NCI-H128 (cell line): Measurements from ENCODE around the gene IGSF22.

Experiments used
- DNase-seq: peaks from one replicate; lab custom pipeline; 2025; ENCODE audit not compliant: unreplicated experiment; lab: John Stamatoyannopoulos, UW

The IGSF22 gene

GRCh38 chr11:18714443-18714780 is 11.6 kb downstream of the IGSF22 start:
- no peak for DNase-seq

- DNase-seq = no peak
Measured at GRCh38 chr11:18713646-18714442, 12.1 kb downstream of the IGSF22 start.

DNA sequence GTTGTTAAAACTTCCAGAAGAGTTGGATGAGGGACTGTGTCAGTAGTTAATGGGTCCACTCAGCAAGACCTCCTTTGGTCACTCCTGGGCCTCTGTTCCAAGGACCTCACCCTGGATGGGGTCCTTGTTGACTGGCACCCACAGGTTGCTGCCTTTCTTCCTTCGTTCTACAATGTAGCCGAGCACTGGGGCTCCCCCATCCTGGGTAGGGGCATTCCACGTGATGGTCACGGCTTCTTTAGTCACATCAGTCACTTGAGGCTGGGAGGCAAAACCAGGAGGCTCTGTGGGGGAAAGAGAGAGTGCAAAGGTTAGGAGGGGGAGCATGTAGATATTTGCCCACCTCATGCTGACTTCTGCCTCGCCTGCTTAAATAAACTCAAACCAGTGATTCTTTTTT is 15.4 kb downstream of the IGSF22 start:
- DNase-seq = no peak

DNA sequence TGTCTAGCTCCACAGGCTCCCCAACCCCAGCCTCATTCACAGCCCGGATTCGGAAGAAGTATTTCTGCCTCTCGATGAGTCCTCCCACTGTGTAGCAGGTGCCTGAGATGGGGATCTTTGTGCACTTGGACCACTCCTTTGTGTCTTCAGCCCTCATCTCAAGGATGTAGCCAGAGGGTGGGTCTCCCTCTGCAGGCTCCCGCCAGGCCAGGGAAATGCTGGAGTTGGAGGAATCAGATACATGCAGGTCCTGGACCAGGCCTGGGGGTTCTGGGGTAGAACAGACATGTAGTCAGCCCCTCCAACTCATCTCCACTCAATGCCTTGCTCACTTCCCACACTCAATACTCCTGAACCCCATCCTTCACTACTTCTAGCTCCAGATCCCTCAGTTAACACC is 16.6 kb downstream of the IGSF22 start:
- DNase-seq = no peak

GRCh38 chr11:18707811-18708340 is 18.1 kb downstream of the IGSF22 start:
- DNase-seq = no peak

GRCh38 chr11:18706330-18707243 is 19.4 kb downstream of the IGSF22 start:
- DNase-seq = no peak

DNA sequence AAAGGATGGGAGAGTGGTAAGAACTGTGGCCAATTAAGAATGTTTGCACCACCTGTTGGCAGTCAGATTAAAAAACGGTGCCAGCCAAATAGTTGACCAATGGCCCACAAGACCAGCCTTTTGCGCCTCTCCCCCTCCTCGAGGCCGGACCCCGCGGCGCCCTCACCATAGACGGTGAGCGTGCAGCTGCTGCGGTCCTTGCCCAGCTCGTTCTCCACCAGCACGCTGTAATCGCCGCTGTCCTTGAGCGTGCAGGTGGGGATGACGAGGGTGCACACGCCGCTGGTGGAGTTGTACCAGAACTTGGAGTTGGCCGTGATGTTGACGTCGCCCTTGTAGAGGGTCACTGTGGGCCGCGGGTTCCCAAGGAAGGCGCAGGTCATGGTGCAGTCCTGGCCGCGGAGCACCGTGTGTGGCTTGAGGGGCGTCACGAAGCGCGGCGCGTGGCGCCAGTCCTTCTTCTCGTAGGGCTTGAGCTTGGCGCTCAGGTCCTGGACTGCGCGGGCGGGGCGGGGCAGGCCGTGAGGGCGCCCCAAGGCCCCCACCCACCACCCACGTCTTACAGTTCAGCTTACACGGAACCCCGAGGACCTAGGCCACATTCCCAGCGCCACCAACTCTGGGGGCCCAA is 20.2 kb downstream of the IGSF22 start:
- DNase-seq = no peak

DNA sequence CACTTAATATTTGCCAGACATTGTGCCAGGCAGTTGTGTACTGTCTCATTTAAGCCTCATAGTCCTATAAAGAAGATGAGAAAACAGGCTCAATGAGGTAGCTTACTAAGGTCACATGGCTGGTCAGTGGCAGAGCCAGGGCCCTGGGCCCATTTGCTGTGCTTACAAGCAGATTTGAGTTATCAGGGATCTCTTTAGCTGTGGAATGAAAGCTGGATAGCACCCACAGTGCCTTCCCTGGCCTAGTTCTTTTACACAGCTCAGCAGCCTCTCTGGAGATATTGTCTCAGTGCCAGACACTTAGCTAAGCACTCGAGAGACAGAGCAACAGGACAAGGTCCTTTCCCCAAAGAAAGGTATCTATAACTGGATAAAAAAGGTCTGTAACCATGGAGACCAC is 21.3 kb downstream of the IGSF22 start:
- no peak for DNase-seq

GRCh38 chr11:18704045-18704645 is 21.8 kb downstream of the IGSF22 start:
- DNase-seq = no peak

DNA sequence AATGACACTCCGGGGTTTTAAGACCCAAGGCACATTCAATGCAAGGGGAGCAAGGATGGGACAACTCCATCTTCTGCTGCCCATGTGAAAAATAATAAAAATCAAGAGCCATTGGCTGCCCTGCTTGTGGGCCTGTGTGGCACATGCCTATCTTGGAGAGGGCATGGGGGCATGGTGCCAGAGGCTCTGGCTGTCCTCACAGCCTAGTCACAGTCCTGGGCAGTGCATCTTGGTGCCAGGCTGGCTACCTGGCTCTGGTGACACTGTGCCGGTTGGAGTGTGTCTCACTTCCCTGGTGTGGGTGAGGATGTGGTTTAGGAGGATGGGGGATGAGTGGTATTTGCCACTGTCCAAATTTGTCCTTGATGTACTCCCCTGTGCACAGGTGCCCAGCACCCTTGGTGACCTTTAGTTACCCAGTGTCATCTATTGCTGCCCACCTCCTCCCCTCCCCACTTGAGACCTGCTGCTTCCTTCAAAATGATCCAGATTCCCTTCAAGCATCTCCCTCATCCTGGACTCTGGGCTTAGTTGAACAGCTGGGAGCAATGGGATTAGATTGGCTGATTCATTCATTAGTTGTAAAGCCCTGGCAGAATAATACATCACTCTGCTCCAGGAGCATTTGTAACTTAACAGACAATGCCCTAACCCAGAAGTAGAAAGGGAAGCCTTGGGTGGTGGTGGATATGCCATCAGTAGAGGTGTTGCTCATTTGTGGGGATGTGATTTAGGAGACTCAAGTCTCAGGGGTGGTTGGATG is 22.8 kb downstream of the IGSF22 start:
- DNase-seq = no peak

GRCh38 chr11:18701614-18702216 is 24.3 kb downstream of the IGSF22 start:
- no peak for DNase-seq

DNA sequence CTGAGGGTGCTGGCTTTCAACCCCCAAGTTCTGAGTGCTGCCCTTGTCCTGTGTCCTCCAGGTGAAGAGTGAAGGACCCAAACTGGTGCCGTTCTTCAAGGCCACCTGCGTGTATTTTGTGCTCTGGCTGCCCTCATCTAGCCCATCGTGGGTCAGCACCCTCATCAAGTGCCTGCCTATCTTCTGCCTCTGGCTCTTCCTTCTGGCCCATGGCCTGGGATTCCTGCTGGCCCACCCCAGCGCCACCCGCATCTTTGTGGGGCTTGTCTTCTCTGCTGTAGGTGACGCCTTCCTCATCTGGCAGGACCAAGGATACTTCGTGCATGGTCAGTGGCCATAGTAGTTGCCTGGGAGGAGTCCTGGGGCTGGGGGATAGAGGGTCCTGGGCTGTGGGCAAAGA is 25.1 kb downstream of the IGSF22 start:
- no peak for DNase-seq

DNA sequence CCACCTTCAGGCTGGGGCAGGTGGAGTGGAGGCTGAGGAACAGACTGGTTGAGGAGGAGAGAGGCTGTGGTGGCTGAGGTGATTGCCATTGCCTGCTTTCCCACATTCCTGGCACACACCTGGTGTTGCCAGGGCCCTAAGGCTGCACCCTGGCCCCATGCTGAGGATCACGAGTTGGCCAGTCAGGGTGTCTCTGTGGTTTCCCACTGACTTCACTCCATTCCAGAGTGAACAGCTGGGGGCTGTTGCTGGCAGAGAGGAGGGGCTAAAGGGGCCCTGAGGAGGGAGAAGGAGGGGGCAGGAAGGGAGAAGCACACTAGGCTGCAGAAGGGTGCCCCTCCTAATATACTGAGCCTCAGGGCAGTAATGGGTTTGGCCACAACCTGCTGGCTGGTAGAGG is 25.6 kb downstream of the IGSF22 start:
- no peak for DNase-seq

- no peak for DNase-seq
Measured at GRCh38 chr11:18699848-18700261, 26.1 kb downstream of the IGSF22 start.

DNA sequence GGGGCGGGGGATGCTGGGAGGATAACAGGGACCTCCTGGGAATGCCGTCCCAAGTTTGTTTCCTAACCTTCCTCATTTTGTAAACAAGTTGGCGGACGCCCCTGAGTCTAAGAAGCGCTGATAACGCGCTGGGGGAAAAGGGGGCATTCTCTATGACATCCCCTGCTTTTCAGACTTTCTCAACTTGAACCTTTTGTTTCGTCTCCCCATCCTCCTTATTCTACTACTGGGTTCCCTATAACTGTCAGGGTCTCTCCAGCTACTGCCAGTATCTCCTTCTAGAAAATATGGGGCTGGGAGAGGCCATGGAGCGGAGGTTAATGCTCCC is 26.8 kb downstream of the IGSF22 start:
- no peak for DNase-seq

GRCh38 chr11:18698341-18699268 is 27.4 kb downstream of the IGSF22 start, which contains the start of gene TMEM86A:
TSS of gene TMEM86A (plus strand) at chr11:18698779. CDS start at chr11:18698887, 108 bp downstream.
- peak; percentile 76 for DNase-seq

- no peak for DNase-seq
Measured at GRCh38 chr11:18697576-18697975, 28.4 kb downstream of the IGSF22 start.

DNA sequence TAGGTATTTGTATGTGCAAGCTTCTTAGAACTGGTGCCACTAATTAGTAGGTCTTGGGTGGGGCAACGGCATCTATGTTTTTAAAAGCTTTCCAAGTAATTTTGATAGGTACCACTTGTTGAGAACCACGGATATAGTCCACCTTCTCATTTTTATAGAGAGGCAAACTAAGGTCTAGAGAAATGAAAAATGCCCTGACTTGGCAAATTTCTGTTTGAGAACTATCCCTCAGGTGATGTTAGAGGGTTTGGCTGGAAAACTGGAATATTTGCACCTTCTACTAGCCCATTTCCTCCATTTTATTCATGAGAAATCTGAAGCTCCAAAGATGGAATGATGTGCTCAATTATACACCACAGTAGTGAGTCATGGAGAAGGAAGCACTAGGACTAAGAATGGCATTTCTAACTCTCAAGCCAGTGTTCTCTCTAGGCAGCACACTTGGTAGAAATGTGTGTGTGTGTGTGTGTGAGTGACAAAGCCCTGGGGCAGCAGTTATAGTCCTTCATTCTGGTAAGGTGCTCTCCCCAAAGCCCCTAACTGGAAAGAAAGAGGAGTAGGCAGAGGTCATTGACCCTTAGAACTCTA is 29.3 kb downstream of the IGSF22 start:
- DNase-seq = no peak
